ENCODE results near the gene COL15A1. TPM values are rescaled to one million over a fixed set of nuclear protein-coding genes. Genes with fewer than 3 reads are reported as not detected.
"Not testable (repeated sequence)": the region's sequence is repeated elsewhere in the genome, so short reads cannot be mapped to it uniquely, and the experiment has no call there.

COL15A1 gene
- total RNA-seq, 1 donor from 2014 or later, result 15.0 TPM

- TF ChIP-seq POLR2A (IDR thresholded peaks at IDR 0.05), result no peak
- TF ChIP-seq POLR2AphosphoS5 (IDR thresholded peaks at IDR 0.05; ENCODE audit: insufficient read depth in 1 of 2, low read depth in 1 of 2), result no peak
- no peak for TF ChIP-seq CTCF (IDR thresholded peaks at IDR 0.05)
- Histone ChIP-seq H3K27ac (no peak overlapping the region), H3K4me1 (no peaks in the 10 kb centered on the region), H3K36me3 (peaks cover 0 to 16% of the 10 kb centered on the region in 2 donors), H3K27me3 (no peaks in the 10 kb centered on the region), H3K9me3 (no peaks in the 10 kb centered on the region), H3K4me3 (no peak overlapping the region)
- intact Hi-C loops (cut with DNase I), result no loop called here
- no peak for DNase-seq (ENCODE audit: extremely low spot score in 2 of 2)
These were observed 64.5 kb downstream of the COL15A1 start for GRCh38 chr9:99008203-99008602.

- H3K4me3 ChIP-seq; H3K27ac ChIP-seq; H3K36me3 ChIP-seq; H3K4me1 ChIP-seq; intact Hi-C loops (cut with DNase I); H3K9me3 ChIP-seq; DNase-seq (ENCODE audit: extremely low spot score in 2 of 2); H3K27me3 ChIP-seq: not testable (repeated sequence)
These were observed 66.7 kb downstream of the COL15A1 start for GRCh38 chr9:99010393-99010792.

- peaks cover 0 to 7% of the 10 kb centered on the region in 2 donors for H3K36me3 ChIP-seq
These were observed 67.5 kb downstream of the COL15A1 start for GRCh38 chr9:99011161-99011709.

GRCh38 chr9:99012957-99013512 is 69.3 kb downstream of the COL15A1 start:
- H3K27me3 ChIP-seq, result no peaks in the 10 kb centered on the region
- DNase-seq (ENCODE audit: extremely low spot score in 2 of 2), result no peak
- no peak overlapping the region for H3K4me3 ChIP-seq
- H3K36me3 ChIP-seq, result peaks cover 0 to 7% of the 10 kb centered on the region in 2 donors
- intact Hi-C loops (cut with DNase I), result no loop called here
- TF ChIP-seq POLR2A (IDR thresholded peaks at IDR 0.05) (no peak), POLR2AphosphoS5 (IDR thresholded peaks at IDR 0.05; ENCODE audit: insufficient read depth in 1 of 2, low read depth in 1 of 2) (no peak), CTCF (IDR thresholded peaks at IDR 0.05) (peak in 1 of 3 experiments; percentile 39)
- H3K4me1 ChIP-seq, result no peaks in the 10 kb centered on the region
- H3K9me3 ChIP-seq, result no peaks in the 10 kb centered on the region
- H3K27ac ChIP-seq, result no peak overlapping the region

More at GRCh38 chr9:99011161-99011709, 67.5 kb downstream of the COL15A1 start:
- intact Hi-C loops (cut with DNase I), result no loop called here
- Histone ChIP-seq H3K27ac (no peak overlapping the region), H3K4me3 (no peak overlapping the region), H3K27me3 (no peaks in the 10 kb centered on the region), H3K9me3 (no peaks in the 10 kb centered on the region), H3K4me1 (no peaks in the 10 kb centered on the region)
- no peak for DNase-seq (ENCODE audit: extremely low spot score in 2 of 2)
- no peak for TF ChIP-seq POLR2AphosphoS5 (IDR thresholded peaks at IDR 0.05; ENCODE audit: insufficient read depth in 1 of 2, low read depth in 1 of 2)
- no peak for TF ChIP-seq POLR2A (IDR thresholded peaks at IDR 0.05)
- TF ChIP-seq CTCF (IDR thresholded peaks at IDR 0.05), result no peak

- intact Hi-C loops (cut with DNase I), result no loop called here
- H3K4me3 ChIP-seq, result no peak overlapping the region
- H3K4me1 ChIP-seq, result no peaks in the 10 kb centered on the region
- no peaks in the 10 kb centered on the region for H3K27me3 ChIP-seq
- H3K9me3 ChIP-seq, result no peaks in the 10 kb centered on the region
- H3K27ac ChIP-seq, result peak overlapping the region; percentile 33
- peaks cover 0 to 7% of the 10 kb centered on the region in 2 donors for H3K36me3 ChIP-seq
- no peak for DNase-seq (ENCODE audit: extremely low spot score in 2 of 2)
- TF ChIP-seq POLR2A (IDR thresholded peaks at IDR 0.05) (no peak), POLR2AphosphoS5 (IDR thresholded peaks at IDR 0.05; ENCODE audit: insufficient read depth in 1 of 2, low read depth in 1 of 2) (no peak), CTCF (IDR thresholded peaks at IDR 0.05) (no peak)
These were observed 69.8 kb downstream of the COL15A1 start for GRCh38 chr9:99013550-99013949.
